ENCODE data around the gene C1orf105. TPM values are rescaled to one million over a fixed set of nuclear protein-coding genes. Genes with fewer than 3 reads are reported as not detected.

The C1orf105 gene
- total RNA-seq, 1 donor from 2014 or later, result not detected

GRCh38 chr1:172473302-172473701 is 52.8 kb downstream of the C1orf105 start:
- ATAC-seq (peak; percentile 92), DNase-seq (no peak)
- Histone ChIP-seq H3K4me3 (no peak overlapping the region), H3K27me3 (no peaks in the 10 kb centered on the region), H3K27ac (no peak overlapping the region), H3K4me1 (no peaks in the 10 kb centered on the region), H3K36me3 (no peaks in the 10 kb centered on the region), H3K9me3 (no peaks in the 10 kb centered on the region)
- TF ChIP-seq CTCF (IDR thresholded peaks at IDR 0.05), result no peak
- intact Hi-C loops (cut with DNase I), result no loop called here

GRCh38 chr1:172473842-172474241 is 53.4 kb downstream of the C1orf105 start:
- no peaks in the 10 kb centered on the region for H3K4me1 ChIP-seq
- DNase-seq (no peak), ATAC-seq (no peak)
- H3K9me3 ChIP-seq, result no peaks in the 10 kb centered on the region
- no peak overlapping the region for H3K4me3 ChIP-seq
- H3K27me3 ChIP-seq, result no peaks in the 10 kb centered on the region
- no peak for TF ChIP-seq CTCF (IDR thresholded peaks at IDR 0.05)
- intact Hi-C loops (cut with DNase I), result no loop called here
- H3K36me3 ChIP-seq, result no peaks in the 10 kb centered on the region
- no peak overlapping the region for H3K27ac ChIP-seq

GRCh38 chr1:172476218-172476811 is 55.8 kb downstream of the C1orf105 start:
- no peaks in the 10 kb centered on the region for H3K36me3 ChIP-seq
- no peak for DNase-seq
- H3K9me3 ChIP-seq, result no peaks in the 10 kb centered on the region
- peak; percentile 46 for ATAC-seq
- H3K27ac ChIP-seq, result no peak overlapping the region
- no peak for TF ChIP-seq CTCF (IDR thresholded peaks at IDR 0.05)
- H3K4me1 ChIP-seq, result no peaks in the 10 kb centered on the region
- intact Hi-C loops (cut with DNase I), result no loop called here
- H3K4me3 ChIP-seq, result no peak overlapping the region
- no peaks in the 10 kb centered on the region for H3K27me3 ChIP-seq

GRCh38 chr1:172477216-172477615 is 56.7 kb downstream of the C1orf105 start:
- TF ChIP-seq CTCF (IDR thresholded peaks at IDR 0.05), result no peak
- ATAC-seq, result no peak
- Histone ChIP-seq H3K27ac (no peak overlapping the region), H3K4me3 (no peak overlapping the region), H3K4me1 (no peaks in the 10 kb centered on the region), H3K27me3 (no peaks in the 10 kb centered on the region), H3K36me3 (no peaks in the 10 kb centered on the region), H3K9me3 (no peaks in the 10 kb centered on the region)
- no peak for DNase-seq
- intact Hi-C loops (cut with DNase I), result no loop called here

- no peak for TF ChIP-seq CTCF (IDR thresholded peaks at IDR 0.05)
- no peak for DNase-seq
- no peaks in the 10 kb centered on the region for H3K9me3 ChIP-seq
- intact Hi-C loops (cut with DNase I), result no loop called here
- no peak overlapping the region for H3K4me3 ChIP-seq
- no peak overlapping the region for H3K27ac ChIP-seq
- no peaks in the 10 kb centered on the region for H3K4me1 ChIP-seq
- no peaks in the 10 kb centered on the region for H3K36me3 ChIP-seq
- no peak for ATAC-seq
- H3K27me3 ChIP-seq, result no peaks in the 10 kb centered on the region
Measured at GRCh38 chr1:172477741-172478140, 57.3 kb downstream of the C1orf105 start.

GRCh38 chr1:172478485-172478884 is 58.0 kb downstream of the C1orf105 start:
- intact Hi-C loops (cut with DNase I), result no loop called here
- no peak overlapping the region for H3K4me3 ChIP-seq
- ATAC-seq (no peak), DNase-seq (no peak)
- H3K27ac ChIP-seq, result no peak overlapping the region
- TF ChIP-seq CTCF (IDR thresholded peaks at IDR 0.05), result no peak
- H3K27me3 ChIP-seq, result no peaks in the 10 kb centered on the region
- no peaks in the 10 kb centered on the region for H3K36me3 ChIP-seq
- no peaks in the 10 kb centered on the region for H3K4me1 ChIP-seq
- no peaks in the 10 kb centered on the region for H3K9me3 ChIP-seq
